Kidney (tissue), 14 donors: Measurements from ENCODE around the gene CORO2A. TPM values are rescaled to one million over a fixed set of nuclear protein-coding genes. Genes with fewer than 3 reads are reported as not detected.
"Not testable (repeated sequence)": the region's sequence is repeated elsewhere in the genome, so short reads cannot be mapped to it uniquely, and the experiment has no call there.

Experiments
- DNase-seq, 5 donors: peaks; one replicate each; pipeline ENCODE4 v3.0.0-alpha.2; 2013 to 2020
- FAIRE-seq: peaks from 2 replicates; lab custom pipeline; 2012; peaks lifted over from hg19 to GRCh38; lab: Jason Lieb, UNC
- H3K27ac ChIP-seq, 2 donors: one replicate each; pipeline ENCODE4 v1.7.0; 2013; ENCODE audit warnings: low read depth in 2 of 2, low read length in 2 of 2, inconsistent platforms in 1 of 2
- H3K27me3 ChIP-seq: one replicate; pipeline ENCODE4 v1.7.1; 2013; ENCODE audit warnings: low read length, inconsistent platforms; ENCODE audit not compliant: control insufficient read depth, insufficient read depth
- H3K36me3 ChIP-seq, 3 donors: one replicate each; pipeline versions ENCODE4 v1.7.0 to v1.7.1; 2013; ENCODE audit warnings: low read length in 3 of 3, control low read depth in 1 of 3, inconsistent platforms in 1 of 3; ENCODE audit not compliant: insufficient read depth in 3 of 3, control insufficient read depth in 2 of 3
- H3K4me1 ChIP-seq, 3 donors: one replicate each; pipeline versions ENCODE4 v1.7.0 to v1.7.1; 2013; ENCODE audit warnings: low read length in 3 of 3, inconsistent platforms in 1 of 3, low read depth in 1 of 3; ENCODE audit not compliant: control insufficient read depth in 2 of 3, insufficient read depth in 2 of 3
- H3K4me3 ChIP-seq, 3 donors: one replicate each; pipeline versions ENCODE4 v1.7.0 to v1.8.1; 2013; ENCODE audit warnings: low read length in 3 of 3, control low read depth in 1 of 3, inconsistent platforms in 1 of 3
- H3K9ac ChIP-seq, 3 donors: one replicate each; pipeline versions ENCODE4 v1.7.0 to v1.7.1; 2013; ENCODE audit warnings: low read length in 3 of 3, control low read depth in 1 of 3, inconsistent platforms in 1 of 3
- H3K9me3 ChIP-seq, 3 donors: one replicate each; pipeline versions ENCODE4 v1.7.0 to v1.7.1; 2013; ENCODE audit warnings: low read length in 3 of 3, control low read depth in 1 of 3, inconsistent platforms in 1 of 3; ENCODE audit not compliant: control insufficient read depth in 2 of 3, insufficient read depth in 1 of 3
- intact Hi-C: fragments of 100-400 bp; cut with DNase I; formaldehyde crosslinking; loops from one replicate; pipeline ENCODE4 v1.11.1; 2022
- polyA plus RNA-seq: library from polyadenylated mRNA; stranded (reverse); fragments of 350-450 nt; fragmentation: Illumina TruSeq; extraction: RNeasy Lipid Tissue Mini Kit (QIAGEN cat#74804); gene quantifications from one replicate; pipeline ENCODE4 v1.2.3, GENCODE V29; 2014; ENCODE audit warnings: low read depth, low replicate concordance; ENCODE audit not compliant: insufficient read depth
- total RNA-seq: library from RNA; stranded (reverse); fragmentation: NEBNext Ultra II Directional; extraction: Animal tissue kit (Norgen Biotek cat#: 25700); gene quantifications from one replicate; pipeline ENCODE4 v1.2.1, GENCODE V29; 2021
- TF ChIP-seq, protein P1 (sequence below): IDR thresholded peaks from 3 replicates; pipeline ENCODE4 v1.5.1; 2012; ENCODE audit warnings: mild to moderate bottlenecking, moderate library complexity, borderline replicate concordance; ENCODE audit not compliant: insufficient read depth; ENCODE audit errors: extremely low read depth
- donor health status: control.
- donor health status: control.
- donor health status: control.
- donor health status: control.
- donor health status: control.
- donor health status: DM: yes; HTN: yes; CAD: no.
- donor health status: Normal renal cell carcinoma (clear cell type).

Gene CORO2A
- total and polyA plus RNA-seq, 2 donors from 2014 or later, result 0.90 to 5.3 TPM

DNA sequence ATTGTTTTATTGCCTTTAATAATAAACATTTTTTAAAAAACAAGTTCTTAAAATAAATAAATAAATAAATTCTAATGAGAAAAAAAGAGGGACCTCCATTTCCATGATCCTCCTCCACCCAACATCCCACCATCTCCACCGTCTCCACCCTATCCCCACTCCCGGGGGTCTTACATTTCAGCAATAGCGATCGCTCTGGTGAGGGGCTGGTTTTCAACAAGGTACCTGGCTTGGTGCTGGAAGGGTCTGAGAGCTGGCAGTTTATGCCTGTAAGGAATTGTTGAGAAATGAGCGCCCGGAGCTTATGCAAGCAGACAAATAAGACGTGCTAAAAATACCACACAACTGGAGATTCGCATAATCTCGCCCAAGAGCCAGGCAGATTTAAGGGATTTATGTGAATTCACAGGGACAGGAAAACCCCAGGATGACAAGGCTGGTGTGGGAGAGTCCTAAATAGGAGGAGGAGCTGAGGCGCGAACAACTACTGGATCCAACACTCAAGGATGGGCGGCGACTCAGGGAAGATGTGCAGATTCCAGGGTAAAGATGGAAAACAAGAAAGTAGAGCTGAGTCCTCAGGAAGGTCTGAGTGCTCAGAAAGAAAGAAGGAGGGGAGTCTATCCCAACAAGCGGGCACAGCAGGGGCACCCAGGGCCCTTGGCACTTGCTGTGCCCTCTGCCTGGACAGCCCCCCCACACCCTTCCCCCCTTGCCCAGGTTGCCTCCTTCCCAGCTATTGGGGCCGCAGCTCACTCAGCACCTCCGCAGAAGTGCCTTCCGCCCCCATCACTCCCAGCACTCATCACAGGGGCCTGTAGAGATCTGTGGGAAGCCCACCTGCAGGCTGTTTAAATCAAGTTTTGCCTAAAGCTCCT is 100.5 kb downstream of the CORO2A start:
- no peaks in the 10 kb centered on the region for H3K9me3 ChIP-seq
- FAIRE-seq, result no peak
- TF ChIP-seq, protein P1, sequence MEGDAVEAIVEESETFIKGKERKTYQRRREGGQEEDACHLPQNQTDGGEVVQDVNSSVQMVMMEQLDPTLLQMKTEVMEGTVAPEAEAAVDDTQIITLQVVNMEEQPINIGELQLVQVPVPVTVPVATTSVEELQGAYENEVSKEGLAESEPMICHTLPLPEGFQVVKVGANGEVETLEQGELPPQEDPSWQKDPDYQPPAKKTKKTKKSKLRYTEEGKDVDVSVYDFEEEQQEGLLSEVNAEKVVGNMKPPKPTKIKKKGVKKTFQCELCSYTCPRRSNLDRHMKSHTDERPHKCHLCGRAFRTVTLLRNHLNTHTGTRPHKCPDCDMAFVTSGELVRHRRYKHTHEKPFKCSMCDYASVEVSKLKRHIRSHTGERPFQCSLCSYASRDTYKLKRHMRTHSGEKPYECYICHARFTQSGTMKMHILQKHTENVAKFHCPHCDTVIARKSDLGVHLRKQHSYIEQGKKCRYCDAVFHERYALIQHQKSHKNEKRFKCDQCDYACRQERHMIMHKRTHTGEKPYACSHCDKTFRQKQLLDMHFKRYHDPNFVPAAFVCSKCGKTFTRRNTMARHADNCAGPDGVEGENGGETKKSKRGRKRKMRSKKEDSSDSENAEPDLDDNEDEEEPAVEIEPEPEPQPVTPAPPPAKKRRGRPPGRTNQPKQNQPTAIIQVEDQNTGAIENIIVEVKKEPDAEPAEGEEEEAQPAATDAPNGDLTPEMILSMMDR, result no peak
- intact Hi-C loops, result no loop called here
- no peaks in the 10 kb centered on the region for H3K36me3 ChIP-seq
- no peaks in the 10 kb centered on the region for H3K4me1 ChIP-seq
- no peak overlapping the region for H3K4me3 ChIP-seq
- no peak overlapping the region for H3K27ac ChIP-seq
- DNase-seq, result peak in 1 of 5 donors; percentile 31
- H3K9ac ChIP-seq, result no peak overlapping the region
- H3K27me3 ChIP-seq, result no peaks in the 10 kb centered on the region

DNA sequence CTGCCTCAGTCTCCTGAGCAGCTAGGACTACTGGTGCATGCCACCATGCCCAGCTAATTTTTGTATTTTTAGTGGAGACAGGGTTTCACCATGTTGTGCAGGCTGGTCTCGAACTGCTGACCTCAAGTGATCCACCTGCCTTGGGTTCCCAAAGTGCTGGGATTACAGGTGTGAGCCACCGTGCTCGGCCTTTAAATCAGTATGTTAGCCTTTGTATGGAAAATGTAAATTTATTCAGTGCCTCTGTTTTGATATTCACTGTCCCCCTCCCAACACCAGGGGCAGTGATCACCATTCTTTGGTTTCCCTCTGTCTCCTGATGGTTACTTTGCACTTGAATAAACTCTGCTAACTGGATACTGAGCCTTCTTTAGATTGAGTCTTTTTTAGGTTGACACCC is 101.8 kb downstream of the CORO2A start:
- H3K36me3 ChIP-seq, FAIRE-seq, H3K9me3 ChIP-seq, DNase-seq, H3K27me3 ChIP-seq, intact Hi-C loops, H3K4me1 ChIP-seq, H3K4me3 ChIP-seq, H3K9ac ChIP-seq, H3K27ac ChIP-seq: not testable (repeated sequence)

DNA sequence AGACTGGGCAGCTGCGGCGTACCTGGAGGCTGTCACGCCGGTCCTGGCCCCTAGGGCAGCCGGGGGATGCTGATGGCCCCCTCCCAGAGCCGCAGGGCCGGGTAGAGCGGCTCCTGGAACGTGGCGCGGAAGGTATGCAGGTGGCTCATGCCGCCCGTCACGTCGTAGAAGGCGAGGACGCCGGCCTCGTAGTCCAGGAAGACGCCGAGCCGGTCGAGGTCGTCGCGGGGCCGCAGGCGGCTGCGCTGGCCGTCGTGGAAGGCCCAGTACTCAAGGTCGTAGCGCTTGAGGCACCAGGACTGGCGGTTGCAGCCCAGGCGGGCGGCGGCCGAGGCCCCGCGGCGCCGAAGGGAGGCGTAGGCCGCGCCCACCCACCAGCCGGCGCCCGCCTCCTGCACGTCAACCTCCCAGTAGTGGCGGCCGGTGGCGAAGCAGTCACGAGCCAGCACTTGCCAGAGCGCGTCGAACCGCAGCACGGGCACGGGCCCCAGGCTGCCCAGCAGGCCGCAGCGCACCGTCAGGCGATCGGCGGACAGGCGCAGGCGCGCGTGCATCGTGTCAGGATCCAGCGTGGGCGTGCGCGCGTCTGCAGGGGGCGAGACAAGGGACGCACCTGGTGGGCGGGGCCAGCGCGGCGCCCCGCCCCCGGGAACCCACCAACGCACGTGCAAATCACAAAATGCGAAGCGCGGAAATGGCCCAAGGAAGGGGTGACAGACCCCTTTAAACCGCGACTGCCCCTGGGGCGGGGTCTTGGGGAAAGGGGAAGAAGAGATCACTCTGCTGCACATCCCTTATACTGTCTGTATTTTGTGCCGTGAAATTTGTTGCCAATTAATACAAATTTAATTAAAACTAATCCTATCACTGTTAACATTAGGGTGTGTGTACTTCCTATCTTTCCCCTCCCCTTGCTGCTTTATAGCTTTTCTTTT is 104.8 kb downstream of the CORO2A start:
- Histone ChIP-seq H3K27me3 (no peaks in the 10 kb centered on the region), H3K4me3 (peak overlapping the region in 1 of 3 donors; percentile 29), H3K9ac (no peak overlapping the region), H3K4me1 (peaks cover 0 to 9% (median 0%) of the 10 kb centered on the region in 3 donors), H3K36me3 (peaks cover 0 to 4% (median under 1%) of the 10 kb centered on the region in 3 donors), H3K27ac (no peak overlapping the region), H3K9me3 (no peaks in the 10 kb centered on the region)
- TF ChIP-seq, protein P1, result no peak
- DNase-seq, result peak; percentile 83 to 89 (median 87)
- intact Hi-C loops, result no loop called here
- no peak for FAIRE-seq
